GM21723 (cell line): Measurements from ENCODE around the gene MLLT3.

Source experiments
- ATAC-seq: cut with Tn5 transposase; IDR thresholded peaks from one replicate; pipeline ENCODE4 v1.9.1; 2021; ENCODE audit warnings: mild to moderate bottlenecking, moderate library complexity; ENCODE audit not compliant: unreplicated experiment

The MLLT3 gene

DNA sequence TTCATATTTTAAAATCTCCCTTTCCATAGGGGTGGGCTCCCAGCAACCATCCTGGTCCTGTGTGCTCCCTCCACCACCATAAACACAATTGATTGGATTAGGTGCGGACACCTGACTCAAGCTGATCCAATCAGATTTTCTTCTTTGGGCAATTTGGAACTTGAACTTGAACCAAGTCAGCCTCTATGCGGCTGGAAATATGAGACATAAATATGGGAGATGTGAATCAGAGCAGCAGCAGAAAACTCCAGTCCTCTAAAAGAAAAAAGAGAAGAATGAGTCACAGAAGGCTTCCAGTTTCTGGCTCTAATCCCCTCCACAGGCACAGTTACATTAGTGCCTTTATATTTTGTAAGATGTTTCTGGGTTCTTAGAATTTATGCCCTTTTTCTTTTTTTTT lies 306.6 kb downstream of the MLLT3 start:
- no peak for ATAC-seq

DNA sequence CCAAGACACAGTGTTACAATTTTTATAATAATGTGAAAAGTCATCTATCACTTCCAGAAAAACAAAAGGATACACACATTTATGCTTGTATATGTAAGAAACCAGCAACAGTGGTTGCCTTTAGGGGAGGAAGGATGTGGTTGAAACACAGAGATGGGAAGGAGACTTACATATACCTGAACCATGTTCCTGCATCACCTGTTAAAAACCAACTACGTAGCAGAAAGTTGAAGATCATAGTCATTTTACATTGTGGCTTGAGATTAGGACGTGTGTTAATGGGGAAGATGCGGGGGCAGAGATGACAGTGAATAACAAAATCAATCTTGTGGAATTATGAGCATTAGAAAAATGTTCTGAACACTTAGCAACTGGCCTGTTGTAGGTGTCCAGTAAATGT lies 307.3 kb downstream of the MLLT3 start:
- ATAC-seq: no peak

DNA sequence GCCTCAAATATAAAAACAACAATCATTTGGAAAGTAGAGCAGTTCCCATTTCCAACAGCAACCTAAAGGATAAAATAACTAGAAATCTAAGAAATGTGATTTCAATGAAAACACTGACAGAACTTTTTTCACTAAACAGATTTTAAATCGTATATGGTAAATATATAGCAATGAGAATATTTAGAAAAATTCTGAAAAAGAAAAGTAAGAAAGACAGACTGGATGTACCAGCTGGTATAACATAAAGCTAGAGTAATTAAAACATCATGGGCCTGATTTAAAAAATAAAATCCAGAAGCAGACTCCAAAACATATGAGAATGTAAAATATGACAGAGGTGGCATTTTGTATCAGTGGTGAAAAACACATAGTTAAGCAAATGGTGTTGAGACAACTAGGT lies 308.9 kb downstream of the MLLT3 start:
- ATAC-seq: no peak

DNA sequence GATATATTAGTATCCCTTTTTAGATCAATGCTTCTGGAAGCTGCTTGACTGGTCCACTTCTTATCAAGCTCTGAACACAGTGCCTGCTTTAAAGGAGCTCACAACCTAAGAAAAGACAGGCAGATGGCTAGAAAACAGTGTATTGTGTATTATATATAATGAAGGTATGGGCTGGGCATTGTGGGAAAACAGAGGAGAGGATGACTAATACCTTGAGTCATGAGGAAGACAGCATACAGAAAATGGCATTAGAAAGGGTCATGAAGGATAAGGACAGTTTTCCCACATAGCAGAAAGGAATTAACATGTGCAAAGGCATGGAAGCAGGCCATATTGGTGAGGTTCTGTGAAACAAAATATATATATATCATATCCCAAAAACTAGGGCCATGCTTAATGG lies 309.6 kb downstream of the MLLT3 start:
- no peak for ATAC-seq

DNA sequence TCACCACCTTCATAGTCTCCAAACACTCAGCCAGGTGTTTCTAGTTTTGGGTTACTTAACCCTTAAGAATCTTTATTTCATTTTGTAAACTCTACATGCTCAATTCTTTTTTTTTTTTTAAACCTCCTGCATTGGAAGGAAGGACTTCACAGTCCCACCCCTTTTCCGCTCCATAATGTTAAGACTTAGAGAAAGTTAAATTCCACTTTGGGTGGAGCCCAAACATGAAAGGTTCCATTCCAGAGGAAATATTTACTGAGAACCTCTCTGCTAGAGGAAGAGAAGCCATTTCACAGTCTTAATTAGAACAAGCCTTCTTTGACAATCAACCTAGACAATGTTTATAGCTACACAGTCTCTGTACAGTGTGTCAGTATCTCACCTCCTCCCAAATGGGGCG lies 312.3 kb downstream of the MLLT3 start:
- ATAC-seq: no peak

DNA sequence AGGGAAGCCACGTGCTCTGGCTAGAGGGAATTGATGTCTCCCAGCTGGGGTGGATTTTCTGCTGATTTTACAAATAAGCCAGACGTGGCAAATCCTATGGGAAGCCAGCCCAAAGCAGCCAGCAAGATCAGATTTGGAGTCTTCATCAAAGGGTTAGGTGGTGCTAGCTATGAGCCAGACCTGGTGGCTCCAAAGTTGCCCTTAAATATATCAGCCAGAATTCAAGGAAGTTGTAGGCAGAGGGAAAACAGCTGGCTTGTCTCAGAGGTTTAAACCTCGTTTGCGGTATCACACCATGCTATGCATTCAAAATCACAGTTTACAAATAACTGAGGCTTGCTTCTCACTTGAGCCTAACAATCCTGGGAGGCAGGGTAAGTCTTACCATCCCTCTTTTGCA lies 313.2 kb downstream of the MLLT3 start:
- no peak for ATAC-seq

DNA sequence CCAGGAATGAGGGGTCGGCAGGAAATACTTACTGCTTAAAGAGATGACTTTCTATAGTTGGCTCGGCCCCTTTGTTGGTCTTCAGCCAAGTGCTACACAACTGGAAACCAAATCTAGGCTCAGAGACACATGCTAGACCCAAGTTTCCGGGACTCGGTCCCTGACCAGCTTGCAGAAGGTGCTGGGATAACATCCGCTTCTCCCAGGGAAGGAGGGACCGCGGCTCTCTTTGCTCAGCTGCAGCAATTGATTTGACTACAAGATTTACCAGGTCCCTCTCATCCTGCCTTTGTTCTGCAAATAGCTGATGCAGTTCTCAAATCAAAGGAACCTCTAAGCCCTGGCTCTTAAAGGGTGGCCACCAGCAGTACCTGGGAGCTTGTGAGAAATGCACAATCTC lies 314.7 kb downstream of the MLLT3 start:
- ATAC-seq: no peak

DNA sequence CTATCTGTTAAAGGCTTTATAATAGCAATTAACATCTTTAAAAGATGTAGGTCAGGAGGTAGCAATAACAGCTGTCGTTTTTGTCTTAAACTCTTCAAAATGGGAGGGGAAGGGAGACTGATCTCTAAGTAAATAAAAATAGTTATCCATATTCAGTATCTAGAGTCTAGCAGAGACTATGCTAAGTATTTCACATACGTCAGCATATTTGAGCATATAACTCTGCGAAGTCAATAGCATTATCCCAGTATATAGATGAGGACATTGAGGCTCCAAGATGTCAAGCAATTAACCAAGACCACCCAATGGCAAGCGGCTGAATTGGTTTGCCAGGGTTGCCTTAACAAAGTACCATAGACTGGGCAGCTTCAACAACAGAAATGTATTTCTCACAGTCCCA lies 316.8 kb downstream of the MLLT3 start:
- no peak for ATAC-seq

DNA sequence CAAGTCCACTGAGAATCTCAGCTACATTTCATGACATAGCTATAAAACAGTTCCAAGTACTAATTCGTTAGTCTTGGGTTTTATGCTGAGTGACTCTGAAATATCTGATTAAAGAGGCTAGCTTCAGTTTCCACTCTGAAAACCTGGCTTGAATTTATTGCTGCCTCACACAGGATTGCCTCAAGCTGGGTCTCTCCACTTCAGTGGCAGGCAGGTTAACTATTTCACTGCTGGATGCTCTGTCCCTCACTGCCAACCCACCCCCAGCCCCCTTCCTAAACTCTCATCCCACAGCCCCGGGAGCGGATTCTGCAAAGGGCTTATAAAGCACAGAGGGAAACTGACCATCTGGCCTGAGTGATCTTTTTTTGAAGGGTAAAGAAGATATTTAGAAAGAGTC lies 318.3 kb downstream of the MLLT3 start:
- ATAC-seq: no peak

DNA sequence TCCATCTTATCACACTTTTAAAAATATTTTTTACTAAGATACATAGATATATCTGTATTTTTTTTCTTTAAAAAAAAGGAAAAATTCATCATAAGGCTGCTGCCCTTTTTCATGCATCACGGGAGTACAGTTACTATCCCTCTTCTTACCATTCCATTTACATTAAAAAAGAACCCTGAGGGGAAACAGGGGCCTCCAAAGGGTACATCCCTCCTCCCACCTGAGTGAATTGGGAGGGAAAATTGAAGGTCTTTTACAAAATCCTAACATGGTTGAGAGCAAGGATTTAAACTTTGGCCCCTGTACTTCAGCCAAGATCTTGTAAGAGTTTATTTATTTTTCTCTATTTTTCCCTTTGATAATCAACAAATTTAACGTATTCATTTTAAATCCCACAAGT lies 319.2 kb downstream of the MLLT3 start:
- ATAC-seq: no peak

DNA sequence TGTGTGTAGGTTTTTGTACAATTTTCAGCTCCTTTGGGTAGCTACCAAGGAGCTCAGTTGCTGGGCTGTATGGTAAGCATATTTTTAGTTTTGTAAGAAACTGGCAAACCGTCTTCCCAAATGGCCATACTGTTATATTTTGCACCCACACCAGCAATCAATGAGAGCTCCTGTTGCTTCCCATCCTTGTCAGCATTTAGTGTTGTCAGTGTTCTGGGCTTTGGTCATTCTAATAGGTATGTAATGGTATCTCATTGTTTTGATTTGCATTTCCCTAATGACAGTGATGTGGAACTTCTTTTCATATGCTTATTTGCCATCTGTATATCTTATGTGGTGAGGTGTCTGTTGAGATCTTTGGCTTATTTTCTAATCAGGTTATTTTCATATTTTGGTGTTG lies 320.1 kb downstream of the MLLT3 start:
- ATAC-seq: no peak

DNA sequence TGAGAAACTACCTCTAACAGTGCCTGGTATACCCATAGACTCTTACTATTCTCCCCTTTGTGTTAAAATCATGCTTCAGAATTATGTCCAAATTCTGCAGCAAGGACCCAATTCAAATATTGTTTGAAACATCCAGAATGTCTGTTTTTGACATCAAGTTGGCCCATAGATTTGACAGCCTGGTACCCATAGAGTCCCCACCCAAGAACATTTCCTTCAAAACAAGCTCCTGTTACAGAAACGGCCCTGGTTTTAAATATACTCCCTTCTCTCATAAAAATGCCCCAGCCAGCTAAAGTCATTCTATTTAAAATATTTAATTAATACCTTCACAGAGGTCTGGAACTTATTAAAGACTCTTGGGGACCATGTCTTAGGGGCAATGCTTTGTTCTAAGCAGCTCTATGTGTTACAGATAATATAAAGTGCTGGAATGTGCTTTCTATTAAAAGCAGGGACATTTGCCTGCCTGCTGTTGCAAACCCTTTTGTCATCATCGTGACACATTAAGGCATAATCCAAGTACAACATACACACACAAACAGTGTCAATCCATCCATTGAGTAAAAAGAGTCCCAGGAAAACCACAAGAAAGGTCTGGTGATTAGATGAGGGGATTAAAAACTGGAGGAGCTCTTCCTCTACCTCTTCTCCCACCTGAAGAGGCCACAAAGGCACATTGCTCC lies 321.7 kb downstream of the MLLT3 start:
- no peak for ATAC-seq

DNA sequence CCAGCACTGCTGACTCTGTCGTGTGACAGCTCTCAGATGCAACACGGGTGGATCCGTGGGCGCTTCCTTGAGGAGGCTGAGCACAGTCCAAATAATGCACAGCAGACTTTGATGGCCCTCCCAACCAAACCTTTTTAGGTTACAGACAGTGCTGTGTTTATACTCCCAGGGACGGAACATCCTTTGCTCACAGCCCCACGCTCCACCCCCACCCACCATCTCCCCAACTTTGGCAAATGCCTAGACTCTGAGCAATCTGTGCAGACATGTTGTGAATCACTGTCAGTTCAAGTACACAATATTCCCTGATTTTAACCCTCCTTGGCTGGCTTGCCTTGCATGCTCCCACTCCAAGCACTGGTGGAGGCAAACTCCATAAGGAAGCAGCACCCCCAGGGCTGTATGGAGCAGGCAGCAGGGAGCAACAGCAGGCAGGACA lies 324.6 kb downstream of the MLLT3 start:
- ATAC-seq: no peak

DNA sequence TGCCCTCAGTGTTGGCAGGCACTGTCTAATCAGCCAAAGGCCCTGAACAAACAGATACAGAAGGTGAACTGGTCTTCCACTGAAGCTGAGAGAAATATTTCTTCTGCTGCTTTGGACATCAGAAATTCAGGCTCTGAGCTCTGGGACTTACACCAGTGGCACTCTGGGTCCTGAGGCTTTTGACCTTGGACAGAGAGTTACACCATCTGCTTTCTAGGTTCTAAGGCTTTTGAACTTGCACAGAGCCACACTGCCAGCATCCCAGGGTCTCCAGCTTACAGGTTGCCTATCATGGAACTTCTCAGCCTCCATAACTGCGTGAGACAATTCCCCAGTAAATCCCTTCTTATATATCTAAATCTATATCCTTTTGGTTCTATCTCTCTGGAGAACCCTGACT lies 326.7 kb downstream of the MLLT3 start:
- ATAC-seq: no peak

DNA sequence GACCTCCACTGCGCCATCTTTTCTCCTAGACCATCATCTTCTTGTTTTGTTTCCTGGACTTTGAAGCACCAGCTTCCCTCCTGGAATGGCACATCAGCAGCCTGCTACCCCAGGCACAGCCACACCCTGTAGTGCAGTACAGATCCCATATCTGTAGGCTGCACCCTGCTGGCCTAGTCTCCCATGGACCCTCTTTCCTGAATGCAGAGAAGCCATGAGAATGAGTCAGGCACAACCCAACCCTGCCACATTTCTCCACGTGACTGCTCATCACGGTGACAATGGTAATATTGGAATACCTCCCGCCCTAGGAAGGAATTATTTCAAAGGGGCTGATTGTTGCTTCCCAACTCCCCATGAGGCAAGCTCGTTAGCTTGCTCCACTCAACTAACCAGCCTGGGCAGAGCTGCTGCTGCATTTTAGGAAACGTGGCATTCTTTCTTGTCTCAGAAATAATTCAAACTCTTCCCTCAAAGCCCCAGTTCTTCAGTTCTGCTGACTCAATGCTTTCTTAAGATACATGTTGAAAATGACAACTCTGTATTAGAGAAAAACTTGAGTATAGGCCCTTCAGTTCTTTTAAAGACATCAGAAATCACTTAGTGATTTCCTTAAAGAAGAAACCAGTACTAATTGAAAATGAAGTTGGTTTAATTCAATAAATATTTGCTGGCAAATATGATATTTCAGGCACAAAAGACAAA lies 328.1 kb downstream of the MLLT3 start:
- no peak for ATAC-seq

DNA sequence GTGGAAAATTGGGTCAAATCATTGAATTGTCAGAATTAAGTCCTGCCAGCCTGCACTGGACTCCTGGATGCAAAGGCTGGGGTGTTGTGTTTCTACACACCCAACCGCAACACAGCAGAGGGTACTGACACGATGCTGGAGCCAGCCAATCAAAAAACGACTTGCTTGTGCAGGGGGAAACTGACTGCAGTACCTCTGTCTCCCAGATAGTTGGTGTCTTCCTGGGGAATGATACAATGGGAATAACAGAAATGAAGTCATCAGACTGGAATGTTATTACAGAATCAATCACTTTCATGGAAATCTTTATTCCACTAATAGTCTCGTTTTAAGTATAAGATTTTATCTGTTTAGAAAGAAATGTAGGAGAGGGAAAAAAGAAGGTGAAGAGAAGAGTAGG lies 330.3 kb downstream of the MLLT3 start:
- ATAC-seq: no peak
